Psoas muscle (tissue), 8 donors: ENCODE measurements around the gene RHD. TPM values are rescaled to one million over a fixed set of nuclear protein-coding genes. Genes with fewer than 3 reads are reported as not detected.

Experiments
- ATAC-seq, 4 donors: fragments of 200-7000 bp; cut with Tn5 transposase; one replicate each; pipeline ENCODE4 v1.9.1; 2020; ENCODE audit warnings: moderate library complexity in 3 of 4, mild to moderate bottlenecking in 2 of 4
- DNase-seq, 2 donors: peaks; one replicate each; pipeline ENCODE4 v3.0.0-alpha.2; 2020
- H3K27ac ChIP-seq: fragments of 200-600 bp; one replicate; pipeline ENCODE4 v1.8.0; 2022
- H3K27me3 ChIP-seq, 3 donors: fragments of 200-600 bp in 1 of 3; one replicate each; pipeline versions ENCODE4 v1.6.1 to v1.8.0; 2013 to 2022; ENCODE audit warnings: low read length in 2 of 3, mild to moderate bottlenecking in 2 of 3, moderate library complexity in 1 of 3; ENCODE audit not compliant: insufficient read depth in 3 of 3
- H3K36me3 ChIP-seq, 2 donors: fragments of 200-600 bp in 1 of 2; one replicate each; pipeline versions ENCODE4 v1.6.1 to v1.8.0; 2013 to 2022; ENCODE audit warnings: low read depth in 1 of 2, mild to moderate bottlenecking in 1 of 2, moderate library complexity in 1 of 2; ENCODE audit not compliant: insufficient read depth in 1 of 2
- H3K4me1 ChIP-seq: fragments of 200-600 bp; one replicate; pipeline ENCODE4 v1.8.0; 2022
- H3K4me3 ChIP-seq: fragments of 200-600 bp; one replicate; pipeline ENCODE4 v1.8.0; 2022; ENCODE audit warnings: mild to moderate bottlenecking
- H3K9me3 ChIP-seq: fragments of 200-600 bp; one replicate; pipeline ENCODE4 v1.8.0; 2022
- WGBS, 3 donors: extraction: QIAGEN DNeasy Blood & Tissue Kit; methylation state at CpG; one replicate each; pipeline versions ENCODE4 v1.1.6 to v1.1.7; 2013; 5-methylcytosine and 5-hydroxymethylcytosine counted together
- intact Hi-C, 2 donors: fragments of 100-400 bp; cut with DNase I; formaldehyde crosslinking; loops; one replicate each; pipeline versions ENCODE4 v1.11.0 to v1.14.2; 2022
- polyA plus RNA-seq, 3 donors: library from polyadenylated mRNA; stranded (reverse); fragments of 200-250 nt; gene quantifications; one replicate each; pipeline ENCODE4 v1.2.3, GENCODE V29; 2013
- total RNA-seq, 4 donors: library from RNA; stranded (reverse); fragmentation: NEBNext Ultra II Directional in 2 of 4; extraction: Animal tissue kit (Norgen Biotek cat#: 25700) in 2 of 4; gene quantifications; one replicate each; pipeline versions ENCODE4 v1.2.1 to v1.2.4, GENCODE V29; 2021 to 2023
- TF ChIP-seq, protein P1 (sequence below): fragments of 200-600 bp; IDR thresholded peaks from one replicate; pipeline ENCODE4 v1.8.0; 2022; ENCODE audit warnings: antibody characterized with exemption
- donor health status: healthy with polysubstance abuse.
- donor health status: DM: no; HTN: no; CAD: no; lungs with moderate emphysema.
- donor health status: Bipolar disorder and iron deficiency.
- donor health status: healthy.
- donor health status: DM: yes; HTN: yes; CAD: no.
- donor health status: DM: no; HTN: no; CAD: no.
- donor health status: DM: no; HTN: no; CAD: no.
- donor health status: DM: yes; HTN: yes; CAD: no.

RHD gene
- total and polyA plus RNA-seq, 7 donors: 0.12 TPM; not detected in 6

- H3K9me3 ChIP-seq: no peaks in the 10 kb centered on the region
- TF ChIP-seq, protein P1, sequence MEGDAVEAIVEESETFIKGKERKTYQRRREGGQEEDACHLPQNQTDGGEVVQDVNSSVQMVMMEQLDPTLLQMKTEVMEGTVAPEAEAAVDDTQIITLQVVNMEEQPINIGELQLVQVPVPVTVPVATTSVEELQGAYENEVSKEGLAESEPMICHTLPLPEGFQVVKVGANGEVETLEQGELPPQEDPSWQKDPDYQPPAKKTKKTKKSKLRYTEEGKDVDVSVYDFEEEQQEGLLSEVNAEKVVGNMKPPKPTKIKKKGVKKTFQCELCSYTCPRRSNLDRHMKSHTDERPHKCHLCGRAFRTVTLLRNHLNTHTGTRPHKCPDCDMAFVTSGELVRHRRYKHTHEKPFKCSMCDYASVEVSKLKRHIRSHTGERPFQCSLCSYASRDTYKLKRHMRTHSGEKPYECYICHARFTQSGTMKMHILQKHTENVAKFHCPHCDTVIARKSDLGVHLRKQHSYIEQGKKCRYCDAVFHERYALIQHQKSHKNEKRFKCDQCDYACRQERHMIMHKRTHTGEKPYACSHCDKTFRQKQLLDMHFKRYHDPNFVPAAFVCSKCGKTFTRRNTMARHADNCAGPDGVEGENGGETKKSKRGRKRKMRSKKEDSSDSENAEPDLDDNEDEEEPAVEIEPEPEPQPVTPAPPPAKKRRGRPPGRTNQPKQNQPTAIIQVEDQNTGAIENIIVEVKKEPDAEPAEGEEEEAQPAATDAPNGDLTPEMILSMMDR: no peak
- ATAC-seq (no peak), DNase-seq (no peak)
- H3K27ac ChIP-seq: peak overlapping the region; percentile 5
- H3K27me3 ChIP-seq: no peaks in the 10 kb centered on the region
- 60 to 73% (median 67%) methylated on average over 6 of the region's 6 CpGs for WGBS, 3 donors
- H3K36me3 ChIP-seq: peaks cover 2 to 91% of the 10 kb centered on the region in 2 donors
- no peak overlapping the region for H3K4me3 ChIP-seq
- no peaks in the 10 kb centered on the region for H3K4me1 ChIP-seq
- intact Hi-C loops: no loop called here
Measured at GRCh38 chr1:25355841-25356395, 83.6 kb downstream of the RHD start.

- no peak overlapping the region for H3K4me3 ChIP-seq
- H3K27ac ChIP-seq: peak overlapping the region; percentile 5
- DNase-seq (no peak), ATAC-seq (no peak)
- no peaks in the 10 kb centered on the region for H3K4me1 ChIP-seq
- H3K27me3 ChIP-seq: no peaks in the 10 kb centered on the region
- intact Hi-C loops: no loop called here
- H3K36me3 ChIP-seq: peaks cover 2 to 94% of the 10 kb centered on the region in 2 donors
- TF ChIP-seq, protein P1: no peak
- no peaks in the 10 kb centered on the region for H3K9me3 ChIP-seq
Measured at GRCh38 chr1:25356441-25356840, 84.1 kb downstream of the RHD start.

GRCh38 chr1:25356848-25357247, 84.5 kb downstream of the RHD start:
- intact Hi-C loops: no loop called here
- Histone ChIP-seq H3K9me3 (no peaks in the 10 kb centered on the region), H3K36me3 (peaks cover 3 to 94% of the 10 kb centered on the region in 2 donors), H3K27ac (no peak overlapping the region), H3K27me3 (no peaks in the 10 kb centered on the region), H3K4me3 (no peak overlapping the region), H3K4me1 (no peaks in the 10 kb centered on the region)
- TF ChIP-seq, protein P1: no peak
- 85 to 97% (median 97%) methylated on average over 1 of the region's 1 CpG for WGBS, 3 donors
- no peak for DNase-seq
- no peak for ATAC-seq

- WGBS, 3 donors: 82 to 91% (median 86%) methylated on average over 7 of the region's 7 CpGs
Measured at GRCh38 chr1:25360596-25361581, 88.6 kb downstream of the RHD start.

More at GRCh38 chr1:25360596-25361581, 88.6 kb downstream of the RHD start:
- DNase-seq (no peak), ATAC-seq (peak in 1 of 4 donors; percentile 49)
- peaks cover 4 to 55% of the 10 kb centered on the region in 2 donors for H3K36me3 ChIP-seq
- intact Hi-C loops: no loop called here
- H3K27me3 ChIP-seq: no peaks in the 10 kb centered on the region
- peak overlapping the region; percentile 13 for H3K27ac ChIP-seq
- no peaks in the 10 kb centered on the region for H3K4me1 ChIP-seq
- H3K9me3 ChIP-seq: no peaks in the 10 kb centered on the region
- TF ChIP-seq, protein P1: no peak
- H3K4me3 ChIP-seq: no peak overlapping the region
